Stimulated activated CD4-positive, alpha-beta T cell treated with anti-CD3 and anti-CD28 coated beads, Interleukin-15, amount 100 ng/mL, for 24 hours (primary cell): Measurements from ENCODE around the gene BTBD6.

Source experiments
- DNase-seq: peaks from one replicate; pipeline ENCODE4 v3.0.0-alpha.2; 2020

BTBD6 gene

GRCh38 chr14:105248368-105249181, at the start of gene BTBD6:
Gene BTBD6 (plus strand): TSS chr14:105248533. CDS start chr14:105248712, 179 bp downstream.
- peak; percentile 92 for DNase-seq

DNA sequence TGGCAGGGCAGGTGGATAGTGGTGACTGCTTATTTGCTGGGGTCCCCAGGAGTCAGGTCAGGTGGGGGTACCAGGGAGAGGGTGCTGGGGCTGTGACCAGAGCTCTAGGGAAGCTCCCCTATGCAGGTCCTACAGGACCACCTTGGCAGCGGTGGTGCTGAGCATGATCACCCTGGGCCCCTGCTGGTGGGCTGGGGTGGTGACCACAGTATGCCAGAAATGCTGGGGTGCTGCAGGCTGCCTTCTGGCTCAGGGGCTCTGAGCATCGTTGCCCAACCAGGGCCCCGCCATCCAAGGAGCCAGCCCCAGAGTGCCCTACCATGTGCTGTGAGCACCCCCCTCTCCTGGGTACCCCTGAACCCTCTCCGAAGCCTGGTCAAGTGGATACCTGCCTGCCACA, 49.7 kb upstream of the BTBD6 start:
- DNase-seq = no peak

DNA sequence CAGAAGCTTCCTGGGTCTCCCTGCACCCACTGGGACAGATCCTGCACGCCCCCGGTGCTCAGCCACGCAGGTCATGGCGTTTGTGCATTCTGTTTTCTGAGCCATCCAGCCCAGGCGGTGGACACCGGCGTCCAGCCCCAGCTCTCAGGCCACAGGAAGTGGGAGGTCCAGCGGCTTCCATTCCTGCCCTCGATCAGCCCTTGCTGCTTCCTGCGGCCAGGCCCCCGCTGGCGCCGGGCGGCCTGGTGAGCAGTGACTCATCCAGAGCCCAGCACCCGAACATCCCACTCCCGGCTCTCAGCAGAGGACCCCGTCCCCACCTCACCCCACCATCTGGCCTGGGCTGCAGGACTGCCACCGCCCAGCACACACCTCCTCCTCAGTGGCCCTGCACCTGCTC, 49.2 kb upstream of the BTBD6 start:
- no peak for DNase-seq

DNA sequence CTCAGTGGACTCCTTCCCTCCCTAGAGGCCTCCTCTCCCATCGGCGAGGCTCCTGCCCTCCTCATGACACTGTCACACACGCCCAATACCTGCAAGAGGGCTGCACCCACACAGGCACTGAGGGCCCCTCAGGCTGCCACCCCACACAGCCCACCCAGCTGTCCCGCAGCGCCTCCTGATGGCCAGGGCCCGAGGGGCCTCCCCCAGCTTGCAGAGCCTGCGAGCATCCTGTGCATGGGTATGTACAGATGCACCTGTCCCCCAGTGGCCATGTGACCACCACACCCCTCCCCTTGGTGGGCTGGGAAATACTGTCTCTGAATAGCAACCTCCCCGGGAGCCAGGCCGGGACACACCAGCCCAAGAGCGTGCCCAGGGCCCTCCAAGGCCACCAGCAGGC, 48.3 kb upstream of the BTBD6 start:
- DNase-seq = no peak

DNA sequence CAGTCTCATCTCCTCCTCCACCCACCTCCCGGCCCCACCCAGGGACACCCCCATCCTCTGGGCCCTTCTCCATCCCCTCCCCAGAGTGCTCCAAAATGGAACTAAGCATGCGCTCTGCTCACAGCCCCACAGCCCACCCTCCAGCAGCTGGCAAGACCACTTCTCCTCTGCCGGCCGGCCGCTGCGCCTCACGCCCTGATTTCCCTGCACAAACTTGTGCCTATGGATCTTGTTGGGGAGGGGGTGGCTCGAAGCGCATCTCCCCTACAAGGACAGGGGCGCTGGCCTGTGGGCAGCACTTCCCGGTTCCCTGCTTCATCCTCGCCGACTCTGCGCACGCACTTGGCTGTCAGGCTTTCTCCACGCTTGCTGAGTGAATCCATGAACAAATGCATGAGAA, 47.7 kb upstream of the BTBD6 start:
- no peak for DNase-seq

- DNase-seq = no peak
Observed at GRCh38 chr14:105201156-105201924, 47.0 kb upstream of the BTBD6 start.

- DNase-seq = peak; percentile 67
Observed at GRCh38 chr14:105201925-105202513, 46.3 kb upstream of the BTBD6 start.

DNA sequence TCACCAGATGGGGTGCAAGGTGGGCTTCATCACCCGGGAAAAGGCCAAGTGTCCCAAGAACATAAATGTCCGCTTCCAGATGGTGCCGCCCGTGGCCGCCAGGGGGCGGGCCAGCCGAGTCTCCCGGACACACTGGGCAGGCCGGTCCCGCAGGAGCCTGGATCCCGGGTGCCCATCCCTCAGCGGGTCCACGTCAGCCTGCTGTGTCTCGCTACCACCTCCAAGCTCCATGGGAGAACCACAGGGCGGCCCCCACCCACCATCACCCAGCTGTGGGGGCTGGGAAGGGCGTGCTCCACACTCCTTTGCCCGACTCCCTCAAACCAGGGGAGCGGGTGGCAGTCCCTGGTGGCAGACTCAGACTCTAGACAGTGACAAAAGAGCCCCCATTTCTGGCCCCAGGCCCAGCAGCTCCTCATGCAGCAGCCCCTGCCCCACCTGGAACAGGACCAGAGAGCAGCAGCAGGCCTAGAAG, 45.2 kb upstream of the BTBD6 start:
- DNase-seq = peak; percentile 78

GRCh38 chr14:105203701-105204100, 44.6 kb upstream of the BTBD6 start:
- DNase-seq = no peak

DNA sequence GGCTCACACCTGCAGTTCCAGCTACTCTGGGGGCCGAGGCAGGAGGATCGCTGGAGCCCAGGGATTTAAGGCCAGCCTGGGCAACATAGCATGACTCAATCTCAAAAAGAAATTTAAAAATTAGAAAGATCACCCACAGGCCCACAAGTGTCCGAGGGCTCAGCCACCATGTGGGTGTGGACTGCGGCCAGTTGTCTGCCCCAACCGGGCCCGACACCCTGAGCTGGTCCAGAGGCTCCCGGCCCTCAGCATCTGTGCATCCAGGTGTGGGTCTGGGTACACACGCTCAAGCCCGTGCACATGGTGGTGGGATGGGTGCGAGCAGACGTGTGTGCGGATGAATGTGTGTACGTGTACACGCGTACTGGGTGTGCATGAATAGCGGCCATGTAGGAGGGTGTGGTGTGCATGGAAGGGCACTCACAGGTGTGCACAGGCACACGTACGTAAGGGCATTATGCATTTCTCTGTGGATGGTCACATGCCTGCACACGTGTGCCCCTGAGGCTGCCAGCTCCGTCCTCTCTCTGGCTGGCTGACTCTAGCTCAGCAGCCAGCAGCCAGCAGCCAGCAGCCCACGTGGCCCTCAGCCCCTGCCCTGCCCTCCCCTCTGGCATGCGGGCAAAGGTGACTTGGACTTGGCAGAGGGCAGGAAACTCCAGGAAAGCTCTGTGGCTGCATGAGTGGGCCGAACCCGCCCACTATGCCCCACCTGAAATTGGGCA, 44.0 kb upstream of the BTBD6 start:
- no peak for DNase-seq

DNA sequence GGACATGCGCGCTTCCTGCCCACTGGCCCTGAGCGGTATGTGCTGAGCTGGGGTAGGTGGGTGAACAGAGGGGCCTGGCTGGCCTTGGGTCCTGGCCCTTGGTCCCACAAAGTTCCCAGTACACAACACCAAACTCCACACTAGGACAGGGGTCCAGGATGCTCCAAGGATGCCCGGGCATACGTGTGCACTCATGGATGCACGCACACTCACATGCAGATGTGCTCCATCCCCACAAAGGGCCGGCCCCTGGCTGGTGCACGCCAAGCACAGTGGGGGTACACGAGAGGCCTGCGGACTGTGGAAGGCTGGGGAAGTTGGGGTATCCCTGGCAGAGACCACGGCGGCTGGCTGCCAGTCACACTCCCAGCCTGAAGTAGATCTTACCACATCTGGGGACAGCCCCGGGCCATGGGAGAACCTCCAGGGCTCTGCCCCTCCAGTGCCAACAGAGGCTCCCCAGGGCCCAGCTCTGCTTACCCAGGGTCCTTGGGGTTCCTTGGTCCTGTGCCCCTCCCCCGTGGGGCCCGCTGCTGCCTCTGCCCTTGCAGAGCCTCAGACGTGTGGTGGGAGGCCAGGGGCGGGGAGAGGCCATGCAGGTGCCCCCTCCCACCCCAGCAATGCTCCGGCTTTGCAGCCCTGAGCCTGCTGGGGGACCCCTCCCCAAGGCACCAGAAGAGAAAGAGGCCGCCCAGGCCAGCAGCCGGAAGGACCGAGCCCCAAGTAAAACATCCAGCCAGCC, 43.2 kb upstream of the BTBD6 start:
- DNase-seq = no peak

DNA sequence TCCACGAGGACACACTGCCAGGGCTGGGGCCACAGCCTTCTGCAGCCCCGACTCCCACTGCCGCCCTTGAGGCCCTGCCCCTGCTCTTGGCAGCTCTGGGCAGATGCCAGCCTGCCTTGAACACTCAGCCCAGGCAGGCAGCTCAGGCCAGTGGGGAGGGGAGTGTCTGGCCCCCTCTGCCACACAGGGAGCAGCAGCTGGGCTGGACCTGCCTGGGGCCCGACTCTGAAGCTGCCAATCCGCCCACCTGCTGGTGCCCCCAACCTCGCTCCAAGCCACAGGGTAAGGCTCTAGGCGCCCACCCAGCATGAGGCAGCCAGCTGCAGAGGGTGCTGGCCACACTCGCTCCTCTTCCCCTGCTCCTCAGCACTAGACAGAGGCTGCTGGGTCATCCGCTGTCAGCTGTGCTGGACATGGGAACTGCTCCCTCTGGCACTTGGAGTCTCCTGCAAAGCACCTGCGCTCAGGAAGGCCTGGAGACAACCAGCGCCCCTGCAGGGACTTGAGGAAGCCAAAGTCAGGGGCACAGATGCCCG, 42.6 kb upstream of the BTBD6 start:
- DNase-seq = no peak

- DNase-seq = no peak
Observed at GRCh38 chr14:105206873-105207272, 41.5 kb upstream of the BTBD6 start.

- no peak for DNase-seq
Observed at GRCh38 chr14:105207460-105207901, 40.9 kb upstream of the BTBD6 start.

DNA sequence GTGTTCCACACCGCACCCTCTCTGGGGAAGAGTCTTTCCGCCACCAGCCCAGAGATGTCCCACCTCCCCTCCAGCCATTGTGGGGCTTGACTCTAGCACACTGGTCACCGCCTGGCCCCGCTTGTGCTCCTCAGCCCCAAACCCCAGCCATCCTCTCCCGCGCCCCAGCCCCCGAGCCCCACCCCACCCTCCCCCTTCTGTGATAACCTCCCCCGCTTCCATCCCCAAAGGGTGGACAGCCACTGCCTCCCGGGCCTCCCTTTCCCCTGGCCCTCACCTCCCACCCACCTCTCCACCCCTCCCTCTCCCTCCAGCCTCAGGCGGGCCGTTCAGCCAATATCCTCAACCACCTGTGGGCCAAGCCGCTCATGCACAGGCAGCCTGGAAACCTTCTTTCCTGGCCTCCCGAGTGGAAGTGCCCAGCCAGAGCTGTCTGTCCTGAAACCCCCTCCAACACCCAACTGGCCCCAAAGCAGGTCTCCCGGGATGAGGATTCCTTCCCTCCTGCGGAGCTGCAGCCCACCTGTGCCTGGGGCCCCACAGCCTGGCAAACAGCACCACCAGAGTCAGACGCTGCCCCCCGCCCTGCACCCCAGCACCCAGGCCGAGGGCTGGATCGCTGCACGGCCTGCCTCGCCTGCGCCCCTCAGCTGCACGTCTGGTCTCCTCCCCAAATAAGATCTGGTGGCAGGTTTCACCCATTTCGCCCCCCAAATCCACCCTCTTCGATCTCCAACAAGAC, 40.2 kb upstream of the BTBD6 start:
- DNase-seq = no peak

DNA sequence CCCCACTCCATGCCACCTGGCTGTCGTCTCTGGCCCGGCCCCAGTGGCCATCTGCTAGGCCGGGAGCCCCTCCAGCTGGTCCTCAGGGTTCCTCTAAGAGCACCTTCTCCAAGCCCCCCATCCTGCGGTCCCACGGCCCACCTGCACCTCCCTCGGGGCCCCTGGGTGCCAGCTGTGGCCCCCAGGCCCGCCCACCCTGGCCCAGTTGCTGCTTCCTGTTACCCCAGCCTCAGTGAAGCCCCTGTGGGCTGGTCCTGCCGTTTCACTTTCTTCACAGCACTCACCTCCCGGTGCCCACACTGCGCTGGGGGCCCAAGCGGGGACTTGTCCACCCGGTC, 39.6 kb upstream of the BTBD6 start:
- no peak for DNase-seq

DNA sequence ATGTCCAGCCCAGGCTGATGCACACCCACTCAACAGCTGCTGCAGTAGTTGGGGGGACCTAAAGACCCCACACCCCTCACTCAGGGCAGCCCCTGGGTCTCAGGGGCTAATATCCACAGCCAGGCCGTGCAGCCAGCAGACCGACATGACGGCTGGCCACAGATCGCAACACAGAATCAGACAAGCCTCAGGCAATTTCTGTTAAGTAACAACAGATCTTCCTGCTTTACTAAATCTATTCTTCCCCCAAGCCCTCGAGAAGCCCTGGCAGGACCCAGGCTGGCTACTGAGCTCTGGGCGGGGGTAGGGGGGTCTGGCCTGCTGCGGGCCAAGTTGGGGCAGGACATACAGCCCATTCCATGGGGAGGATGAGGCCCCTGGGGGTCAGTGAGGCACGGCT, 39.2 kb upstream of the BTBD6 start:
- no peak for DNase-seq

DNA sequence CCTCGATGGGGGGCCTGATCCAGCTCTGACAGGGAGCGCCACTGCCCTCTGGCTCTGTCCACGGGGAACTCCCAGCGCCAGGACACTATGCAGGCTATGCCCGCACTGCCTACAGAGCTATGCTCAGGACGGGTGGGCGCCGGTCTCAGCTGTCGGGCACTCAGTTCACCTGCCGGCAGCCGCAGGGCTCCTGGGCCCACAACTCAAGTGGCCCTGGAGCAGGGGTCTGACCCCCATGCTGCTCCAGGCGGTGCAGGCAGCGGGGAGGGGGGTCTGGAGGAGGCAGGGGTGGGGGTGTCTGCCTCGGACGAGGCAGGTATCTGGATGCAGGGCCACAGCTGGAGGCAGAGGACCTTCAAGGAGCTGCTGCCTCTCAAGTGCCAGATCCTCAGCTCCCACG, 38.7 kb upstream of the BTBD6 start:
- no peak for DNase-seq

- DNase-seq = no peak
Observed at GRCh38 chr14:105210266-105211025, 37.9 kb upstream of the BTBD6 start.

GRCh38 chr14:105211086-105211757, 37.1 kb upstream of the BTBD6 start:
- no peak for DNase-seq
